Vagina (tissue), 2 donors: ENCODE measurements around the gene PDE2A.

ENCODE experiments used
- CTCF ChIP-seq, 3 experiments: fragments of 450-650 bp in 2 of 3; fragments of 200-600 bp in 1 of 3; sonication (generic) in 1 of 3; IDR thresholded peaks; one replicate each; pipeline ENCODE4 v1.5.1; 2017 to 2019; ENCODE audit warnings: antibody characterized with exemption in 3 of 3, mild to moderate bottlenecking in 2 of 3, moderate library complexity in 2 of 3
- POLR2A ChIP-seq, 2 donors: fragments of 450-650 bp; IDR thresholded peaks; one replicate each; pipeline ENCODE4 v1.6.1; 2017; ENCODE audit warnings: antibody characterized with exemption in 2 of 2, mild to moderate bottlenecking in 2 of 2, moderate library complexity in 2 of 2

- TF ChIP-seq CTCF (IDR thresholded peaks at IDR 0.05) (no peak), POLR2A (IDR thresholded peaks at IDR 0.05) (no peak)
Observed at GRCh38 chr11:72635309-72635915, 38.8 kb downstream of the PDE2A start.
